SK-N-SH (cell line): ENCODE results near the gene SPTBN1. TPM values are rescaled to one million over a fixed set of nuclear protein-coding genes. Genes with fewer than 3 reads are reported as not detected.

Experiments
- CTCF ChIA-PET: fragments of 300-600, 350-600 bp; formaldehyde crosslinking; extraction: SDS; loops from one replicate; lab custom pipeline; 2021; lab: Yijun Ruan, JAX
- POLR2A ChIA-PET: fragments of 350-600 bp; sonication (Branson Sonifier 250); formaldehyde crosslinking; extraction: SDS; loops from one replicate; lab custom pipeline; 2020; ENCODE audit warnings: antibody characterized with exemption, inconsistent platforms; lab: Yijun Ruan, JAX
- DNase-seq: peaks from one replicate; pipeline ENCODE4 v3.0.0; 2012
- H2AFZ ChIP-seq: fragments of 200-600 bp; sonication (generic); 2 replicates; pipeline ENCODE4 v1.8.1; 2016; ENCODE audit warnings: antibody characterized with exemption, mild to moderate bottlenecking, low read depth
- H3F3A ChIP-seq: fragments of 200-600 bp; sonication (generic); replicated peaks from 2 replicates; pipeline ENCODE3; 2016; ENCODE audit warnings: antibody characterized with exemption, mild to moderate bottlenecking; ENCODE audit not compliant: insufficient read depth
- H3K27ac ChIP-seq, 2 experiments: fragments of 200-500 bp in 1 of 2; fragments of 200-600 bp in 1 of 2; sonication (Bioruptor generic) in 1 of 2; sonication (generic), shearing (Covaris generic) in 1 of 2; 2 replicates each; pipeline versions ENCODE4 v1.5.1 to v1.6.1; 2014 to 2016; ENCODE audit warnings: low read depth in 2 of 2, inconsistent platforms in 1 of 2, low read length in 1 of 2, mild to moderate bottlenecking in 1 of 2, mixed read lengths in 1 of 2
- H3K27me3 ChIP-seq: fragments of 200-600 bp; sonication (generic), shearing (Covaris generic); 2 replicates; pipeline ENCODE4 v1.6.1; 2016; ENCODE audit warnings: mixed run types; ENCODE audit not compliant: insufficient read depth
- H3K36me3 ChIP-seq, 2 experiments: fragments of 200-500 bp in 1 of 2; fragments of 200-600 bp in 1 of 2; sonication (Bioruptor generic) in 1 of 2; sonication (generic) in 1 of 2; replicated peaks in 1 of 2; 2 replicates each; pipeline versions ENCODE3 to v1.5.1; 2014 to 2016; ENCODE audit warnings: low read length in 1 of 2, mild to moderate bottlenecking in 1 of 2; ENCODE audit not compliant: insufficient read depth in 2 of 2, control insufficient read depth in 1 of 2
- H3K4me1 ChIP-seq, 2 experiments: fragments of 200-500 bp in 1 of 2; fragments of 200-600 bp in 1 of 2; sonication (Bioruptor generic) in 1 of 2; sonication (generic), shearing (Covaris generic) in 1 of 2; 2 replicates each; pipeline versions ENCODE4 v1.5.1 to v1.6.1; 2014 to 2016; ENCODE audit warnings: low read depth in 1 of 2, low read length in 1 of 2, mixed run types in 1 of 2; ENCODE audit not compliant: insufficient read depth in 2 of 2, control insufficient read depth in 1 of 2
- H3K4me2 ChIP-seq: fragments of 200-600 bp; sonication (generic), shearing (Covaris generic); 2 replicates; pipeline ENCODE4 v1.6.1; 2017; ENCODE audit warnings: mixed run types
- H3K4me3 ChIP-seq, 2 experiments: fragments of 200-500 bp in 1 of 2; fragments of 200-600 bp in 1 of 2; sonication (Bioruptor generic) in 1 of 2; sonication (generic), shearing (Covaris generic) in 1 of 2; 2 replicates each; pipeline versions ENCODE4 v1.5.1 to v1.8.1; 2014 to 2016; ENCODE audit warnings: low read depth in 2 of 2, inconsistent platforms in 1 of 2, low read length in 1 of 2, mild to moderate bottlenecking in 1 of 2, mixed read lengths in 1 of 2, moderate library complexity in 1 of 2
- H3K79me2 ChIP-seq: fragments of 200-600 bp; sonication (generic); 2 replicates; pipeline ENCODE4 v1.8.1; 2017; ENCODE audit warnings: mild to moderate bottlenecking; ENCODE audit not compliant: insufficient read depth
- H3K9ac ChIP-seq: fragments of 200-600 bp; sonication (generic); 2 replicates; pipeline ENCODE4 v1.6.1; 2017; ENCODE audit warnings: mixed run types
- H3K9me2 ChIP-seq: fragments of 200-600 bp; sonication (generic); 2 replicates; pipeline ENCODE4 v1.6.1; 2017; ENCODE audit warnings: mixed run types
- H3K9me3 ChIP-seq: fragments of 200-600 bp; sonication (generic); 2 replicates; pipeline ENCODE4 v1.6.1; 2017; ENCODE audit warnings: mixed run types, mild to moderate bottlenecking, moderate library complexity
- H4K20me1 ChIP-seq: fragments of 200-600 bp; sonication (generic); 2 replicates; pipeline ENCODE4 v1.6.1; 2017; ENCODE audit warnings: mild to moderate bottlenecking, mixed run types; ENCODE audit not compliant: insufficient read depth
- CHD2 ChIP-seq: fragments of 150-350 bp; IDR thresholded peaks from 2 replicates; pipeline ENCODE4 v1.6.1; 2018; ENCODE audit warnings: low read length; ENCODE audit not compliant: partially characterized antibody
- ELF1 ChIP-seq: IDR thresholded peaks from 2 replicates; pipeline ENCODE4 v1.4.0; 2012
- EZH2phosphoT487 ChIP-seq: fragments of 200-600 bp; sonication (generic); IDR thresholded peaks from 2 replicates; pipeline ENCODE4 v1.6.1; 2017; ENCODE audit warnings: low read depth, mixed run types, mild to moderate bottlenecking, antibody characterized with exemption, moderate library complexity, borderline replicate concordance
- FOSL2 ChIP-seq: IDR thresholded peaks from 2 replicates; pipeline ENCODE4 v1.4.0; 2012; ENCODE audit warnings: low read depth, mild to moderate bottlenecking, moderate library complexity, borderline replicate concordance
- FOXJ3 ChIP-seq: sonication (generic); formaldehyde crosslinking; IDR thresholded peaks from 2 replicates; pipeline ENCODE4 v1.5.1; 2020; ENCODE audit warnings: mild to moderate bottlenecking, missing genetic modification reagents
- FOXM1 ChIP-seq: IDR thresholded peaks from 2 replicates; pipeline ENCODE4 v1.4.0; 2012; ENCODE audit warnings: low read depth, mild to moderate bottlenecking
- GABPA ChIP-seq: IDR thresholded peaks from 2 replicates; pipeline ENCODE4 v1.4.0; 2012; ENCODE audit warnings: low read depth, mild to moderate bottlenecking
- GATA2 ChIP-seq: sonication (generic); formaldehyde crosslinking; IDR thresholded peaks from 2 replicates; pipeline ENCODE4 v1.5.0; 2020; ENCODE audit warnings: mild to moderate bottlenecking, missing genetic modification reagents
- JUND ChIP-seq: IDR thresholded peaks from 2 replicates; pipeline ENCODE4 v1.4.0; 2012
- MEF2A ChIP-seq: IDR thresholded peaks from 2 replicates; pipeline ENCODE4 v1.4.0; 2012; ENCODE audit warnings: low read depth, borderline replicate concordance
- MXI1 ChIP-seq: IDR thresholded peaks from 2 replicates; pipeline ENCODE4 v1.6.1; 2012; ENCODE audit warnings: mild to moderate bottlenecking, low read depth, low read length, improper control_type of control experiment
- NFIC ChIP-seq: IDR thresholded peaks from 2 replicates; pipeline ENCODE4 v1.4.0; 2012; ENCODE audit warnings: borderline replicate concordance
- RXRA ChIP-seq: IDR thresholded peaks from 2 replicates; pipeline ENCODE4 v1.4.0; 2012; ENCODE audit warnings: low read depth, mild to moderate bottlenecking, borderline replicate concordance
- TAF1 ChIP-seq: IDR thresholded peaks from 2 replicates; pipeline ENCODE4 v1.6.1; 2012; ENCODE audit warnings: low read depth, mild to moderate bottlenecking, low read length, moderate library complexity, borderline replicate concordance
- YY1 ChIP-seq: IDR thresholded peaks from 2 replicates; pipeline ENCODE4 v1.4.0; 2012; ENCODE audit warnings: low read depth, mild to moderate bottlenecking
- WGBS: methylation state at CpG from one replicate; pipeline ENCODE4 v1.1.6; 2017; ENCODE audit warnings: low lambda C conversion rate; 5-methylcytosine and 5-hydroxymethylcytosine counted together
- polyA plus RNA-seq, 3 experiments: library from polyadenylated mRNA; depleted of rRNA; stranded (reverse); fragments of >200 nt; gene quantifications; 2 replicates each; pipeline ENCODE4 v1.2.3, GENCODE V29; 2012
- TF ChIP-seq, protein P1 (sequence below): IDR thresholded peaks from 2 replicates; pipeline ENCODE4 v1.4.0; 2012; ENCODE audit warnings: low read depth
- TF ChIP-seq, protein P2 (sequence below): IDR thresholded peaks from 2 replicates; pipeline ENCODE4; 2012
- TF ChIP-seq, protein P3 (sequence below): fragments of 200-600 bp; sonication (generic); IDR thresholded peaks from 2 replicates; pipeline ENCODE4 v1.6.1; 2017; ENCODE audit warnings: antibody characterized with exemption, mild to moderate bottlenecking, moderate library complexity
- TF ChIP-seq, protein P4 (sequence below): IDR thresholded peaks from 2 replicates; pipeline ENCODE4 v1.4.0; 2012; ENCODE audit warnings: low read depth, borderline replicate concordance
- TF ChIP-seq, protein P5 (sequence below): fragments of 150-350 bp; IDR thresholded peaks from 2 replicates; pipeline ENCODE4 v1.6.1; 2017; ENCODE audit warnings: antibody characterized with exemption, low read length, low read depth, borderline replicate concordance
- TF ChIP-seq, protein P6 (sequence below): IDR thresholded peaks from 2 replicates; pipeline ENCODE4 v1.4.0; 2012; ENCODE audit warnings: low read depth, borderline replicate concordance

The SPTBN1 gene
- polyA plus RNA-seq, 1 of the 3 experiments (the other 2 are of a cell fraction), result 29.1 TPM

DNA sequence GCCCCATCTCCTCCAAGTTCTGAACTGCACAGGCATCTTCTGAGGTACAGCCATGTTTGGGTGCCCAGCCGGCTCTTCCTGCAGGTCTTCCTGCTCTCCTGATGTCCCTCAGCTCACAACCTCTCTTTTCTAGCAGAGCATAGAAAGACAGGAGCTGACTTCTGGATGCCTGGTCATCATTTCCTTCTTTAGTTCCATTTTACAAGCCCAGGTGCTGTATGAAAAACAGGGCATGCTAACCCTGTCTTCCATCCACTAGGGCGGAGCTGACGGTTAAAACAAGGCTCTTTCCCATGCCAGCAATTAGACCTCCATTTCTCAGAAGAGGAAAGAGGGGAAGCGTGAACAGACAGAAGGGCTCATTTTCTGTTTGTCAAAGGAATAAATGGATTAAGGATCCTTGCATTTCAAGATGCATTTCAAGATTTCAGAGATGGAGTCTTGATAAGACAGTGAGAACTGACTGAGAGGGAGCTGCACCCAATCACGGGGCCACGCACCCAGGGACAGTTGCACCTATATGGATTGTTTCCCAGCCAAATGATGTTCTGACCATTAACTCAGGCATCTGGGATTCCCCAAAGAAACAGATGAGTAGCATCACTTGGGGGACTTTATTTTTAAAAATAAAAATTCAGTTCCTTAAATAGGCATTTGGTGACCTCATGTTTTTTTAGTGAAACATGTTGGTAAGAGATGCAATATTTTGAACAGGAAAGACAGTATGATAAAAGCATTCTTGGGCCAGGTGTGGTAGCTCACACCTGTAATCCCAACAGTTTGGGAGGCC, 221.5 kb downstream of the SPTBN1 start:
- Histone ChIP-seq H3K9me3 (no peaks in the 10 kb centered on the region), H3K36me3 (no peaks in the 10 kb centered on the region), H3K4me2 (no peak overlapping the region), H3K27ac (no peak overlapping the region), H3K79me2 (no peaks in the 10 kb centered on the region), H3K9ac (no peak overlapping the region), H3F3A (no peaks in the 10 kb centered on the region), H2AFZ (no peak overlapping the region), H3K27me3 (no peaks in the 10 kb centered on the region), H4K20me1 (no peaks in the 10 kb centered on the region), H3K4me3 (no peak overlapping the region), H3K9me2 (no peaks in the 10 kb centered on the region), H3K4me1 (peaks cover 4 to 9% of the 10 kb centered on the region in 2 experiments; a peak in 2 of 4 replicates)
- 100% methylated on average over 6 of the region's 6 CpGs for whole genome bisulfite sequencing
- CTCF ChIA-PET, result interaction anchor here (1.0 to 2.9 kb wide), 3 partner anchors 9 to 14 kb away, joined by 3 to 17 read pairs (median 5); no protein-coding TSS in a partner anchor
- no peak for TF ChIP-seq JUND
- TF ChIP-seq GATA2 (CRISPR knock-in tag), result no peak
- TF ChIP-seq RXRA, result no peak
- TF ChIP-seq FOXM1, result no peak
- TF ChIP-seq GABPA, result no peak
- TF ChIP-seq, protein P1, sequence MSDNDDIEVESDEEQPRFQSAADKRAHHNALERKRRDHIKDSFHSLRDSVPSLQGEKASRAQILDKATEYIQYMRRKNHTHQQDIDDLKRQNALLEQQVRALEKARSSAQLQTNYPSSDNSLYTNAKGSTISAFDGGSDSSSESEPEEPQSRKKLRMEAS, result no peak
- no peak for TF ChIP-seq CHD2
- TF ChIP-seq, protein P2, sequence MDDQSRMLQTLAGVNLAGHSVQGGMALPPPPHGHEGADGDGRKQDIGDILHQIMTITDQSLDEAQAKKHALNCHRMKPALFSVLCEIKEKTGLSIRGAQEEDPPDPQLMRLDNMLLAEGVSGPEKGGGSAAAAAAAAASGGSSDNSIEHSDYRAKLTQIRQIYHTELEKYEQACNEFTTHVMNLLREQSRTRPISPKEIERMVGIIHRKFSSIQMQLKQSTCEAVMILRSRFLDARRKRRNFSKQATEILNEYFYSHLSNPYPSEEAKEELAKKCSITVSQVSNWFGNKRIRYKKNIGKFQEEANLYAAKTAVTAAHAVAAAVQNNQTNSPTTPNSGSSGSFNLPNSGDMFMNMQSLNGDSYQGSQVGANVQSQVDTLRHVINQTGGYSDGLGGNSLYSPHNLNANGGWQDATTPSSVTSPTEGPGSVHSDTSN, result no peak
- TF ChIP-seq YY1, result no peak
- TF ChIP-seq ELF1, result no peak
- TF ChIP-seq, protein P3, sequence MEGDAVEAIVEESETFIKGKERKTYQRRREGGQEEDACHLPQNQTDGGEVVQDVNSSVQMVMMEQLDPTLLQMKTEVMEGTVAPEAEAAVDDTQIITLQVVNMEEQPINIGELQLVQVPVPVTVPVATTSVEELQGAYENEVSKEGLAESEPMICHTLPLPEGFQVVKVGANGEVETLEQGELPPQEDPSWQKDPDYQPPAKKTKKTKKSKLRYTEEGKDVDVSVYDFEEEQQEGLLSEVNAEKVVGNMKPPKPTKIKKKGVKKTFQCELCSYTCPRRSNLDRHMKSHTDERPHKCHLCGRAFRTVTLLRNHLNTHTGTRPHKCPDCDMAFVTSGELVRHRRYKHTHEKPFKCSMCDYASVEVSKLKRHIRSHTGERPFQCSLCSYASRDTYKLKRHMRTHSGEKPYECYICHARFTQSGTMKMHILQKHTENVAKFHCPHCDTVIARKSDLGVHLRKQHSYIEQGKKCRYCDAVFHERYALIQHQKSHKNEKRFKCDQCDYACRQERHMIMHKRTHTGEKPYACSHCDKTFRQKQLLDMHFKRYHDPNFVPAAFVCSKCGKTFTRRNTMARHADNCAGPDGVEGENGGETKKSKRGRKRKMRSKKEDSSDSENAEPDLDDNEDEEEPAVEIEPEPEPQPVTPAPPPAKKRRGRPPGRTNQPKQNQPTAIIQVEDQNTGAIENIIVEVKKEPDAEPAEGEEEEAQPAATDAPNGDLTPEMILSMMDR, result no peak
- no peak for TF ChIP-seq EZH2phosphoT487
- TF ChIP-seq MEF2A, result no peak
- POLR2A ChIA-PET, result no interaction called here
- DNase-seq, result no peak

DNA sequence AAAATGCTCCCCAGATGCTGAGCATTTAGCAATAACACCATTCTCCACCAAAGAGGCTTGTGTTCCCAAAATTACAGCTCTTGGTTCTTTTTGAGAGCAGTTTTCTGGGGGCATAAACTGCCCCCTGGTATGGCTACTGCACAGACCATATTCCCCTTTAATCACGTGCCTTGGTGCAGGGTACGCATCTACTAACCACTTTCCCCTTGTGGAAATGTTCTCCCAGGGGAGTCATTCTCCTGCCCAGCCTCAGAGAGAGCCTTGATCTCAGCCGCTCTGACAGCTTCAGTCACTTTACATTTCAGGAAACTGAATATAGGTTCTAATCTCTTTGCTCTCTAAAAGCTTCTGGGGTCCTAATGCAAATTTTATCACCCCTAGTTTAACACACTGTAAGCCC, 222.6 kb downstream of the SPTBN1 start:
- Histone ChIP-seq H3K79me2 (no peaks in the 10 kb centered on the region), H2AFZ (no peak overlapping the region), H3K4me2 (no peak overlapping the region), H3K9ac (no peak overlapping the region), H3K4me1 (peaks cover 4 to 9% of the 10 kb centered on the region in 2 experiments; a peak in 2 of 4 replicates), H3K27ac (no peak overlapping the region), H3F3A (no peaks in the 10 kb centered on the region), H3K4me3 (no peak overlapping the region), H3K36me3 (no peaks in the 10 kb centered on the region), H3K27me3 (no peaks in the 10 kb centered on the region), H3K9me3 (no peaks in the 10 kb centered on the region), H4K20me1 (no peaks in the 10 kb centered on the region), H3K9me2 (no peaks in the 10 kb centered on the region)
- 90% methylated on average over 3 of the region's 3 CpGs for WGBS
- ChIA-PET POLR2A (no interaction called here), CTCF (interaction anchor here (0.9 to 1.6 kb wide), 2 partner anchors 12 to 26 kb away, joined by 3 to 6 read pairs; no protein-coding TSS in a partner anchor)
- no peak for DNase-seq
- TF ChIP-seq, protein P4, sequence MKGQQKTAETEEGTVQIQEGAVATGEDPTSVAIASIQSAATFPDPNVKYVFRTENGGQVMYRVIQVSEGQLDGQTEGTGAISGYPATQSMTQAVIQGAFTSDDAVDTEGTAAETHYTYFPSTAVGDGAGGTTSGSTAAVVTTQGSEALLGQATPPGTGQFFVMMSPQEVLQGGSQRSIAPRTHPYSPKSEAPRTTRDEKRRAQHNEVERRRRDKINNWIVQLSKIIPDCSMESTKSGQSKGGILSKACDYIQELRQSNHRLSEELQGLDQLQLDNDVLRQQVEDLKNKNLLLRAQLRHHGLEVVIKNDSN, result no peak
- TF ChIP-seq MXI1 (no peak), TAF1 (no peak), FOXJ3 (CRISPR knock-in tag) (no peak), FOXM1 (no peak), NFIC (no peak), FOSL2 (no peak)
- TF ChIP-seq, protein P5, sequence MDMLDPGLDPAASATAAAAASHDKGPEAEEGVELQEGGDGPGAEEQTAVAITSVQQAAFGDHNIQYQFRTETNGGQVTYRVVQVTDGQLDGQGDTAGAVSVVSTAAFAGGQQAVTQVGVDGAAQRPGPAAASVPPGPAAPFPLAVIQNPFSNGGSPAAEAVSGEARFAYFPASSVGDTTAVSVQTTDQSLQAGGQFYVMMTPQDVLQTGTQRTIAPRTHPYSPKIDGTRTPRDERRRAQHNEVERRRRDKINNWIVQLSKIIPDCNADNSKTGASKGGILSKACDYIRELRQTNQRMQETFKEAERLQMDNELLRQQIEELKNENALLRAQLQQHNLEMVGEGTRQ, result no peak
- TF ChIP-seq, protein P6, sequence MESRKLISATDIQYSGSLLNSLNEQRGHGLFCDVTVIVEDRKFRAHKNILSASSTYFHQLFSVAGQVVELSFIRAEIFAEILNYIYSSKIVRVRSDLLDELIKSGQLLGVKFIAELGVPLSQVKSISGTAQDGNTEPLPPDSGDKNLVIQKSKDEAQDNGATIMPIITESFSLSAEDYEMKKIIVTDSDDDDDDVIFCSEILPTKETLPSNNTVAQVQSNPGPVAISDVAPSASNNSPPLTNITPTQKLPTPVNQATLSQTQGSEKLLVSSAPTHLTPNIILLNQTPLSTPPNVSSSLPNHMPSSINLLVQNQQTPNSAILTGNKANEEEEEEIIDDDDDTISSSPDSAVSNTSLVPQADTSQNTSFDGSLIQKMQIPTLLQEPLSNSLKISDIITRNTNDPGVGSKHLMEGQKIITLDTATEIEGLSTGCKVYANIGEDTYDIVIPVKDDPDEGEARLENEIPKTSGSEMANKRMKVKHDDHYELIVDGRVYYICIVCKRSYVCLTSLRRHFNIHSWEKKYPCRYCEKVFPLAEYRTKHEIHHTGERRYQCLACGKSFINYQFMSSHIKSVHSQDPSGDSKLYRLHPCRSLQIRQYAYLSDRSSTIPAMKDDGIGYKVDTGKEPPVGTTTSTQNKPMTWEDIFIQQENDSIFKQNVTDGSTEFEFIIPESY, result no peak
